CD4-positive, CD25-positive, alpha-beta regulatory T cell (primary cell): Measurements from ENCODE around the gene TPCN1. TPM values are rescaled to one million over a fixed set of nuclear protein-coding genes. Genes with fewer than 3 reads are reported as not detected.
A peak's percentile ranks its signal among the peaks of the same experiment; 100 is the strongest.

Source experiments
- ATAC-seq, 2 donors: fragments of 150-1000 bp; cut with Tn5 transposase; one replicate each; pipeline ENCODE4 v1.10.0; 2021; ENCODE audit warnings: low read depth in 2 of 2, moderate number of reproducible peaks in 2 of 2, moderate library complexity in 1 of 2
- DNase-seq, 3 donors: peaks; one replicate each; pipeline versions ENCODE4 v3.0.0 to v3.0.0-alpha.2; 2012 to 2022; ENCODE audit warnings: mixed read lengths in 1 of 3
- H3K27ac ChIP-seq: one replicate; pipeline ENCODE4 v1.7.0; 2013; ENCODE audit warnings: mild to moderate bottlenecking, low read length; ENCODE audit not compliant: insufficient read depth, poor library complexity, severe bottlenecking
- H3K27me3 ChIP-seq: one replicate; pipeline ENCODE4 v1.7.0; 2013; ENCODE audit warnings: low read length; ENCODE audit not compliant: control insufficient read depth, insufficient read depth
- H3K36me3 ChIP-seq: one replicate; pipeline ENCODE4 v1.7.0; 2013; ENCODE audit warnings: mild to moderate bottlenecking, low read length, moderate library complexity; ENCODE audit not compliant: control insufficient read depth, insufficient read depth
- H3K4me1 ChIP-seq: 2 replicates; pipeline ENCODE4 v1.7.0; 2013; ENCODE audit warnings: mild to moderate bottlenecking, low read length; ENCODE audit not compliant: insufficient read depth, control insufficient read depth, poor library complexity, severe bottlenecking
- H3K4me3 ChIP-seq: one replicate; pipeline ENCODE4 v1.7.0; 2013; ENCODE audit warnings: low read depth, mild to moderate bottlenecking, low read length, moderate library complexity
- H3K9me3 ChIP-seq, 2 experiments: 1 replicate in 1 of 2; 2 replicates in 1 of 2; pipeline ENCODE4 v1.7.0; 2013; ENCODE audit warnings: low read length in 2 of 2, mild to moderate bottlenecking in 1 of 2, moderate library complexity in 1 of 2; ENCODE audit not compliant: control insufficient read depth in 2 of 2
- H3K27ac Mint-ChIP-seq, 3 donors: one replicate each; pipeline ENCODE4 v1.8.0; 2020 to 2022; ENCODE audit warnings: mild to moderate bottlenecking in 3 of 3, mixed read lengths in 3 of 3, moderate library complexity in 2 of 3
- H3K27me3 Mint-ChIP-seq: one replicate; pipeline ENCODE4 v1.8.0; 2022; ENCODE audit warnings: mild to moderate bottlenecking, mixed read lengths
- H3K36me3 Mint-ChIP-seq: one replicate; pipeline ENCODE4 v1.8.0; 2020; ENCODE audit warnings: mixed read lengths
- H3K4me1 Mint-ChIP-seq, 4 donors: one replicate each; pipeline ENCODE4 v1.8.0; 2020 to 2022; ENCODE audit warnings: mixed read lengths in 4 of 4, mild to moderate bottlenecking in 1 of 4
- H3K4me3 Mint-ChIP-seq, 4 donors: one replicate each; pipeline ENCODE4 v1.8.0; 2020 to 2022; ENCODE audit warnings: mild to moderate bottlenecking in 4 of 4, mixed read lengths in 4 of 4, moderate library complexity in 3 of 4
- H3K9me3 Mint-ChIP-seq, 7 donors: one replicate each; pipeline ENCODE4 v1.8.0; 2020 to 2022; ENCODE audit warnings: mixed read lengths in 7 of 7, mild to moderate bottlenecking in 3 of 7, moderate library complexity in 2 of 7
- polyA plus RNA-seq, 4 donors: library from polyadenylated mRNA; unstranded; fragments of 300-500 nt; fragmentation: Illumina TruSeq; gene quantifications; one replicate each; pipeline ENCODE4 v1.2.3, GENCODE V29; 2021
- total RNA-seq: library from RNA; stranded (reverse); gene quantifications from one replicate; pipeline ENCODE4 v1.2.3, GENCODE V29; 2022

The TPCN1 gene
- total and polyA plus RNA-seq, 5 donors from 2014 or later, result 5.2 to 44.9 (median 8.4) TPM

DNA sequence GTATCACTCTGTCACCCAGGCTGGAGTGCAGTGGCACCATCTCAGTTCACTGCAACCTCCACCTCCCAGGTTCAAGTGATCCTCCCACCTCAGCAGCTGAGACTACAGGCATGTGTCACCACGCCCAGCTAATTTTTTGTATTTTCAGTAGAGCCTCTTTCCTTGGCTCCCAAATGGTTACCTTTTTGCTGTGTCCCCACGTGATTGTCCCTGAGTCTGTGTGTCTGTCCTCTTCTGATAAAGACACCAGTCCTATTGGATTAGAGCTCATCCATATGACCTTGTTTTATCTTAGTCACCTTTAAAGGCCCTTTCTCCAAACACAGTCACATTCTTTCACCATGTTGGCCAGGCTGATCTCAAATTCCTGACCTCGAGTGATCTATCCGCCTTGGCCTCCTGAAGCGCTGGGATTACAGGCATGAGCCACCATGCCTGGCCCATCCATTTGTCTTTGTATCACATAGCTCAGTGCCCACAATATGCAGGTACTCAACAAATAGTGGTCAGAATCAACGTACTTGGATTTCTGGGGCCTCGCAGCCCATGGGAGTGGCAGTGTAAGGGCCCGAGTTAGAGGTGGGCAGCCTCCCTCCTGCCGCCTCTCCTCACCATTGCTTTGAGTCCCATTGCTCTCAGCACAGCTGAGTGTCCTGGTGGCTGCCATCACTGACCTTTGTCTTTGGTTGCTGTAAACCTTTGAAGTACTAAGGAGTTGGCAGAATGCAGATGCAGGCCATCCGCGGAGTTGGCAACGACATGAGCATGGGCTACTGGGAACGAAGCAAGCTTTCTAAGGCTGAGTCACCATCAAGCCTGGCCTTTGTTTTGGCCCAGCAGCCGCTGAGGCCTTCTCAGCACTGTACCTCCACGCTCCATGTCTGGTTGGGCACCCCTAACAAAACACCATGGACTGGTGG lies 9.3 kb downstream of the TPCN1 start:
- Histone ChIP-seq H3K27ac (no peak overlapping the region), H3K4me3 (no peak overlapping the region), H3K36me3 (peaks cover 43% of the 10 kb centered on the region), H3K9me3 (no peaks in the 10 kb centered on the region), H3K4me1 (peaks cover 13% of the 10 kb centered on the region), H3K27me3 (no peaks in the 10 kb centered on the region)
- no peaks in the 10 kb centered on the region for H3K9me3 Mint-ChIP-seq
- H3K4me3 Mint-ChIP-seq, result peak overlapping the region; percentile 10 to 53 (median 32)
- no peaks in the 10 kb centered on the region for H3K27me3 Mint-ChIP-seq
- ATAC-seq, result no peak
- H3K27ac Mint-ChIP-seq, result peak overlapping the region in 1 of 3 donors; percentile 55
- peaks cover 9 to 46% (median 16%) of the 10 kb centered on the region in 4 donors for H3K4me1 Mint-ChIP-seq
- DNase-seq, result peak in 1 of 3 donors; percentile 6
- peaks cover 38% of the 10 kb centered on the region for H3K36me3 Mint-ChIP-seq

DNA sequence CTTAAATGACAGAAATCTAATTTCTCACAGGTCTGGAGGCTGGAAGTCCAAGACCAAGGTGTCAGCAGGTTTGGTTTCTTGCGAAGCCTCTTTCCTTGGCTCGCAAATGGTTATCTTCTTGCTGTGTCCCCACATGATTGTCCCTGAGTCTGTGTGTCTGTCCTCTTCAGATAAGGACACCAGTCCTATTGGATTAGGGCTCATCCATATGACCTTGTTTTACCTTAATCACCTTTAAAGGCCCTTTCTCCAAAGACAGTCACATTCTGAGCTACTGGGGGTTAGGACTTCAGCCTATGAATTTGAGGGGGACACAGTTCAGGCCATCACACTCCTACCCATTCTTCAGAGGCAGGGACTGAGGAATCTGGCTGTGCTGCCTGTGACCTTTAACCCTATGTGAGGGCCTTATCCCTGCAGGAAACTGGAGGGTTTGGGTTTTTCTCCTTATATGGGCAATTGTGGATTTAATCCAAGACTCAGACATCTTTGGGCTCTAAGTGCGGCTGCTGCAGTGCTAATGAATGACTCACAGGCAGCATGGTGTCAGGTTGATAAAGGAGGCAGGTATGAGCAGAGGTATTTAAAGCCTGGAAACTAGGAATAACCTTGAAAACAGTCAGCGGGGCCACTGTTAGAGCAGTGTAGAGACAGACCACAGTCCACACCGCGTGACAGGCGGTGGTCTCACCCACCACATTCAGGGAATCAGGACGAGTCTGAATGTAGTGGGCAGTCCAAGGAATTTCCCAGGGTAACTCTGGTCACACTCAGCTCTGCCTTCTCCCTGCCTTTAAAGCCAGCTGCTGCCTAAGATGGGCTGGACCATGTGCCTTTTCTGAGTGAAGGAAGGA lies 10.2 kb downstream of the TPCN1 start:
- Mint-ChIP-seq H3K27me3 (no peaks in the 10 kb centered on the region), H3K4me1 (peaks cover 12 to 54% (median 17%) of the 10 kb centered on the region in 4 donors), H3K27ac (peak overlapping the region in 1 of 3 donors; percentile 77), H3K4me3 (no peak overlapping the region), H3K9me3 (no peaks in the 10 kb centered on the region), H3K36me3 (peaks cover 44% of the 10 kb centered on the region)
- DNase-seq (no peak), ATAC-seq (no peak)
- peaks cover 43% of the 10 kb centered on the region for H3K36me3 ChIP-seq
- no peaks in the 10 kb centered on the region for H3K9me3 ChIP-seq
- H3K4me1 ChIP-seq, result peaks cover 13% of the 10 kb centered on the region
- no peak overlapping the region for H3K4me3 ChIP-seq
- H3K27me3 ChIP-seq, result no peaks in the 10 kb centered on the region
- H3K27ac ChIP-seq, result no peak overlapping the region

DNA sequence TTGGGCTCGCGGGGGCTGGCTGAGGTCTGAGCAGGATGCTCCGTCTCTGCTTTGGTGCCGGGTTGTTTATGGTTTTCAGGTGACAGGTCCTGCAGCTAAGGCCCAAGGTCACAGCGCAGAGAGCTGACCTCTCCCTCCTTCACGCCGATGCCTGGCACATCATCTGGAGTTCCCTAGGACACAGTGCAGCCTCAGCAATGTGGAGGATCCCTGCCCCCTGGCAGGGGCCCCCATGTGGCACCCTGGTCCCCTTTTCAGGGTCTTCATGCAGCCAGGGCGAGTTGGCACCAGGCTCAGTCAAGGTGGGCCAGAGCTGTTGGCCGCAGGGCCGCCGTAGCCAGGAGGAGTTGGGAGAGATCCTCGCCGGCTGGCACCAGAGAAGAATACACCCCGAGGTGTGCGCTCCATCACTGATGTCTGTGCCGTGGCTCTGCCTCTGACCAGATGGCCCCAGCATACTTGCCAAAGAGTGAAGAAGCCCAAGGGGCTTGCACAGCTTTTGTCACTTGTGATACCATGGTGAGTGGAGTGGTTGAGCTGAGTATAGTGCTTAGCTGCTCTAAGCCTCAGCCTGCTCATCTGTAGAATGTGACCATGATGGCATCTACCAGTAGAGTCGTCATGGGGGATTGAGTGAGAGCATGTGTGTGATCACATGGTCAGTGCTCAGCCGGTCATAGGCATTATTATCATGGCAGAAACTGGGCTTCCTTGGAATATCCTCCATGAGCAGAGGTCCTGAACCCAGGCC lies 11.0 kb downstream of the TPCN1 start:
- H3K27ac ChIP-seq, result no peak overlapping the region
- H3K36me3 Mint-ChIP-seq, result peaks cover 48% of the 10 kb centered on the region
- no peaks in the 10 kb centered on the region for H3K9me3 ChIP-seq
- H3K4me1 ChIP-seq, result peaks cover 13% of the 10 kb centered on the region
- no peaks in the 10 kb centered on the region for H3K27me3 Mint-ChIP-seq
- no peak overlapping the region for H3K27ac Mint-ChIP-seq
- H3K27me3 ChIP-seq, result no peaks in the 10 kb centered on the region
- H3K9me3 Mint-ChIP-seq, result no peaks in the 10 kb centered on the region
- peak overlapping the region in 2 of 4 donors; percentile 48 to 83 for H3K4me3 Mint-ChIP-seq
- H3K4me3 ChIP-seq, result no peak overlapping the region
- H3K4me1 Mint-ChIP-seq, result peaks cover 12 to 57% (median 17%) of the 10 kb centered on the region in 4 donors
- ATAC-seq (no peak), DNase-seq (no peak)
- H3K36me3 ChIP-seq, result peaks cover 41% of the 10 kb centered on the region

GRCh38 chr12:113232840-113233585 lies 11.7 kb downstream of the TPCN1 start:
- peaks cover 13% of the 10 kb centered on the region for H3K4me1 ChIP-seq
- H3K9me3 Mint-ChIP-seq, result no peaks in the 10 kb centered on the region
- DNase-seq (peak; percentile 24 to 71 (median 61)), ATAC-seq (peak; percentile 85 to 89)
- H3K27me3 Mint-ChIP-seq, result no peaks in the 10 kb centered on the region
- no peaks in the 10 kb centered on the region for H3K9me3 ChIP-seq
- peaks cover 12 to 60% (median 17%) of the 10 kb centered on the region in 4 donors for H3K4me1 Mint-ChIP-seq
- peak overlapping the region in 3 of 4 donors; percentile 48 to 83 (median 80) for H3K4me3 Mint-ChIP-seq
- peaks cover 47% of the 10 kb centered on the region for H3K36me3 Mint-ChIP-seq
- H3K4me3 ChIP-seq, result no peak overlapping the region
- H3K27me3 ChIP-seq, result no peaks in the 10 kb centered on the region
- peaks cover 40% of the 10 kb centered on the region for H3K36me3 ChIP-seq
- peak overlapping the region; percentile 86 to 92 (median 91) for H3K27ac Mint-ChIP-seq
- H3K27ac ChIP-seq, result no peak overlapping the region

- H3K4me3 Mint-ChIP-seq, result no peak overlapping the region
- no peaks in the 10 kb centered on the region for H3K9me3 ChIP-seq
Measured at GRCh38 chr12:113233967-113234366, 12.7 kb downstream of the TPCN1 start.

GRCh38 chr12:113234483-113234882 lies 13.2 kb downstream of the TPCN1 start:
- DNase-seq, result no peak
- no peak overlapping the region for H3K4me3 ChIP-seq
- no peak overlapping the region for H3K27ac ChIP-seq
- no peaks in the 10 kb centered on the region for H3K9me3 ChIP-seq
- H3K27me3 ChIP-seq, result no peaks in the 10 kb centered on the region
- Mint-ChIP-seq H3K4me1 (peaks cover 13 to 56% (median 18%) of the 10 kb centered on the region in 4 donors), H3K27me3 (no peaks in the 10 kb centered on the region), H3K36me3 (peaks cover 44% of the 10 kb centered on the region), H3K9me3 (no peaks in the 10 kb centered on the region), H3K4me3 (no peak overlapping the region), H3K27ac (peak overlapping the region in 2 of 3 donors; percentile 86 to 91)
- no peak for ATAC-seq
- peaks cover 13% of the 10 kb centered on the region for H3K4me1 ChIP-seq
- peaks cover 37% of the 10 kb centered on the region for H3K36me3 ChIP-seq

More at GRCh38 chr12:113233967-113234366, 12.7 kb downstream of the TPCN1 start:
- H3K4me1 Mint-ChIP-seq, result peaks cover 11 to 54% (median 19%) of the 10 kb centered on the region in 4 donors
- DNase-seq, result no peak
- no peaks in the 10 kb centered on the region for H3K9me3 Mint-ChIP-seq
- no peak overlapping the region for H3K27ac ChIP-seq
- no peak for ATAC-seq
- H3K4me3 ChIP-seq, result no peak overlapping the region
- H3K36me3 ChIP-seq, result peaks cover 37% of the 10 kb centered on the region
- peak overlapping the region in 2 of 3 donors; percentile 86 to 91 for H3K27ac Mint-ChIP-seq
- H3K36me3 Mint-ChIP-seq, result peaks cover 44% of the 10 kb centered on the region
- no peaks in the 10 kb centered on the region for H3K27me3 ChIP-seq
- no peaks in the 10 kb centered on the region for H3K27me3 Mint-ChIP-seq
- H3K4me1 ChIP-seq, result peaks cover 13% of the 10 kb centered on the region
